Suppressor macrophage (primary cell): Measurements from ENCODE around the gene BACE2.
"Not testable (repeated sequence)": the region's sequence is repeated elsewhere in the genome, so short reads cannot be mapped to it uniquely, and the experiment has no call there.

Source experiments
- DNase-seq, 4 experiments: peaks; one replicate each; pipeline ENCODE4 v3.0.0-alpha.2; 2020 to 2022

Gene BACE2

GRCh38 chr21:41243107-41243506, 75.1 kb downstream of the BACE2 start:
- DNase-seq, result no peak

- DNase-seq, result not testable (repeated sequence)
Observed at GRCh38 chr21:41244266-41244880, 76.4 kb downstream of the BACE2 start.

- no peak for DNase-seq
Observed at GRCh38 chr21:41245509-41246135, 77.7 kb downstream of the BACE2 start.

GRCh38 chr21:41246808-41247207, 78.8 kb downstream of the BACE2 start:
- no peak for DNase-seq

GRCh38 chr21:41247561-41248545, 79.9 kb downstream of the BACE2 start:
- DNase-seq, result no peak

GRCh38 chr21:41249476-41249875, 81.5 kb downstream of the BACE2 start:
- no peak for DNase-seq

- no peak for DNase-seq
Observed at GRCh38 chr21:41250519-41250918, 82.6 kb downstream of the BACE2 start.

- no peak for DNase-seq
Observed at GRCh38 chr21:41251961-41252642, 84.1 kb downstream of the BACE2 start.

GRCh38 chr21:41254090-41254700, 86.2 kb downstream of the BACE2 start:
- DNase-seq, result no peak

GRCh38 chr21:41255190-41255589, 87.2 kb downstream of the BACE2 start:
- DNase-seq, result no peak

- not testable (repeated sequence) for DNase-seq
Observed at GRCh38 chr21:41256231-41256630, 88.3 kb downstream of the BACE2 start.

- no peak for DNase-seq
Observed at GRCh38 chr21:41256771-41257702, 89.1 kb downstream of the BACE2 start.

GRCh38 chr21:41258617-41259016, 90.7 kb downstream of the BACE2 start:
- no peak for DNase-seq

- no peak for DNase-seq
Observed at GRCh38 chr21:41260428-41260827, 92.5 kb downstream of the BACE2 start.

- no peak for DNase-seq
Observed at GRCh38 chr21:41267346-41267745, 99.4 kb downstream of the BACE2 start.

GRCh38 chr21:41269535-41269934, 101.6 kb downstream of the BACE2 start:
- DNase-seq, result no peak

GRCh38 chr21:41277196-41277595, 109.2 kb downstream of the BACE2 start:
- DNase-seq, result no peak

- DNase-seq, result no peak
Observed at GRCh38 chr21:41277846-41278245, 109.9 kb downstream of the BACE2 start.

- DNase-seq, result no peak
Observed at GRCh38 chr21:41280115-41280919, 112.4 kb downstream of the BACE2 start.

GRCh38 chr21:41282412-41282811, 114.5 kb downstream of the BACE2 start:
- DNase-seq, result no peak
